ENCODE measurements around the gene LDAH. TPM values are rescaled to one million over a fixed set of nuclear protein-coding genes. Genes with fewer than 3 reads are reported as not detected.

The LDAH gene
- total RNA-seq, 1 experiment from 2014 or later = 15.2 TPM

GRCh38 chr2:20675701-20676352 lies 147.1 kb downstream of the LDAH start:
- peaks cover 36 to 56% of the 10 kb centered on the region in 2 experiments for H3K4me1 Mint-ChIP-seq

More at GRCh38 chr2:20675701-20676352, 147.1 kb downstream of the LDAH start:
- Histone ChIP-seq H2AK5ac (ENCODE audit: insufficient read length, low read length) (no peak overlapping the region), H3K4me2 (ENCODE audit: insufficient read depth, insufficient read length, low read length) (no peak overlapping the region), H4K8ac (replicated peaks; ENCODE audit: insufficient read length, low read depth, low read length) (no peak overlapping the region), H3K79me2 (ENCODE audit: insufficient read depth, low read length) (no peaks in the 10 kb centered on the region), H2BK12ac (ENCODE audit: insufficient read length, low read depth, low read length) (no peak overlapping the region), H2AFZ (ENCODE audit: low read length) (no peak overlapping the region), H2BK5ac (ENCODE audit: insufficient read length, low read length) (no peak overlapping the region), H4K5ac (ENCODE audit: insufficient read length, low read depth, low read length) (no peak overlapping the region), H3K27ac (ENCODE audit: insufficient read length, low read depth, low read length) (no peak overlapping the region), H3K23ac (ENCODE audit: insufficient read length, low read depth, low read length) (no peak overlapping the region), H4K20me1 (ENCODE audit: control insufficient read depth, insufficient read depth, insufficient read length) (no peaks in the 10 kb centered on the region), H2BK20ac (ENCODE audit: low read depth, low read length, poor library complexity, severe bottlenecking) (no peak overlapping the region), H3T11ph (ENCODE audit: low read length) (no peak overlapping the region), H3K4ac (ENCODE audit: low read depth, low read length) (no peak overlapping the region), H3K23me2 (ENCODE audit: insufficient read length, low read depth, low read length, poor library complexity, severe bottlenecking) (no peaks in the 10 kb centered on the region), H3K79me1 (ENCODE audit: insufficient read depth, low read depth, low read length, poor library complexity, severe bottlenecking) (no peaks in the 10 kb centered on the region), H4K91ac (ENCODE audit: insufficient read length, low read depth, low read length) (no peak overlapping the region), H3K27me3 (ENCODE audit: insufficient read depth, low read length) (peaks cover 28% of the 10 kb centered on the region), H2BK120ac (ENCODE audit: low read depth, low read length, poor library complexity, severe bottlenecking) (no peak overlapping the region), H2BK15ac (ENCODE audit: low read depth, low read length) (no peak overlapping the region), H3K18ac (ENCODE audit: insufficient read length, low read depth, low read length) (no peak overlapping the region), H3K4me1 (ENCODE audit: insufficient read depth, low read length) (peaks cover 4% of the 10 kb centered on the region; the same call in 1 of the 2 replicates), H3K56ac (ENCODE audit: insufficient read length, low read depth, low read length) (no peak overlapping the region), H3K9me3 (ENCODE audit: control insufficient read depth, low read depth, low read length) (no peaks in the 10 kb centered on the region), H3K14ac (ENCODE audit: insufficient read depth, low read length) (no peak overlapping the region), H3K9ac (ENCODE audit: extremely low read depth, insufficient read length, low read length) (no peak overlapping the region)
- no peak overlapping the region for H3K27ac Mint-ChIP-seq
- TF ChIP-seq, protein P1, sequence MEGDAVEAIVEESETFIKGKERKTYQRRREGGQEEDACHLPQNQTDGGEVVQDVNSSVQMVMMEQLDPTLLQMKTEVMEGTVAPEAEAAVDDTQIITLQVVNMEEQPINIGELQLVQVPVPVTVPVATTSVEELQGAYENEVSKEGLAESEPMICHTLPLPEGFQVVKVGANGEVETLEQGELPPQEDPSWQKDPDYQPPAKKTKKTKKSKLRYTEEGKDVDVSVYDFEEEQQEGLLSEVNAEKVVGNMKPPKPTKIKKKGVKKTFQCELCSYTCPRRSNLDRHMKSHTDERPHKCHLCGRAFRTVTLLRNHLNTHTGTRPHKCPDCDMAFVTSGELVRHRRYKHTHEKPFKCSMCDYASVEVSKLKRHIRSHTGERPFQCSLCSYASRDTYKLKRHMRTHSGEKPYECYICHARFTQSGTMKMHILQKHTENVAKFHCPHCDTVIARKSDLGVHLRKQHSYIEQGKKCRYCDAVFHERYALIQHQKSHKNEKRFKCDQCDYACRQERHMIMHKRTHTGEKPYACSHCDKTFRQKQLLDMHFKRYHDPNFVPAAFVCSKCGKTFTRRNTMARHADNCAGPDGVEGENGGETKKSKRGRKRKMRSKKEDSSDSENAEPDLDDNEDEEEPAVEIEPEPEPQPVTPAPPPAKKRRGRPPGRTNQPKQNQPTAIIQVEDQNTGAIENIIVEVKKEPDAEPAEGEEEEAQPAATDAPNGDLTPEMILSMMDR (conservative IDR thresholded peaks at IDR 0.05) = no peak
- H3K9me3 Mint-ChIP-seq = peaks cover 0 to 3% of the 10 kb centered on the region in 2 experiments; a peak in 1 of 5 replicates
- WGBS (ENCODE audit: extremely low coverage, insufficient read length, low lambda C conversion rate) = no CpG with 5 or more reads among the region's 6 CpGs
- peaks cover 0 to 2% (median 0%) of the 10 kb centered on the region in 3 experiments; a peak in 1 of 7 replicates for H3K36me3 Mint-ChIP-seq (ENCODE audit: insufficient read depth in 1 of 3, low read depth in 3 of 3)
- no peak overlapping the region for H3K4me3 Mint-ChIP-seq
- peaks cover 53% of the 10 kb centered on the region for H3K27me3 Mint-ChIP-seq (ENCODE audit: low read depth)
- peak; percentile 72 for DNase-seq
